Putamen (tissue), 1 donor: ENCODE results near the gene EPDR1.
"Not testable (repeated sequence)": the region's sequence is repeated elsewhere in the genome, so short reads cannot be mapped to it uniquely, and the experiment has no call there.

ENCODE experiments used
- DNase-seq: peaks from one replicate; pipeline ENCODE4 v3.0.0-alpha.2; 2016; ENCODE audit warnings: low spot score

The EPDR1 gene

GRCh38 chr7:37928878-37929277 lies 8.4 kb downstream of the EPDR1 start:
- DNase-seq: no peak

GRCh38 chr7:37930226-37930948 lies 9.9 kb downstream of the EPDR1 start:
- DNase-seq: no peak

- DNase-seq: no peak
Observed at GRCh38 chr7:37932543-37932942, 12.1 kb downstream of the EPDR1 start.

GRCh38 chr7:37933018-37933566 lies 12.7 kb downstream of the EPDR1 start:
- DNase-seq: no peak

GRCh38 chr7:37942934-37943610 lies 22.6 kb downstream of the EPDR1 start:
- peak; percentile 7 for DNase-seq

- peak; percentile 42 for DNase-seq
Observed at GRCh38 chr7:37943905-37944736, 23.7 kb downstream of the EPDR1 start.

- DNase-seq: no peak
Observed at GRCh38 chr7:37944737-37945054, 24.3 kb downstream of the EPDR1 start.

- DNase-seq: no peak
Observed at GRCh38 chr7:37945336-37945735, 24.9 kb downstream of the EPDR1 start.

- DNase-seq: no peak
Observed at GRCh38 chr7:37947138-37947940, 26.9 kb downstream of the EPDR1 start.

GRCh38 chr7:37947941-37948210 lies 27.4 kb downstream of the EPDR1 start:
- no peak for DNase-seq

- no peak for DNase-seq
Observed at GRCh38 chr7:37952240-37952639, 31.8 kb downstream of the EPDR1 start.

- DNase-seq: not testable (repeated sequence)
Observed at GRCh38 chr7:37954217-37954616, 33.8 kb downstream of the EPDR1 start.

- no peak for DNase-seq
Observed at GRCh38 chr7:37956791-37957190, 36.4 kb downstream of the EPDR1 start.

- DNase-seq: no peak
Observed at GRCh38 chr7:37957221-37957970, 37.0 kb downstream of the EPDR1 start.

- no peak for DNase-seq
Observed at GRCh38 chr7:37960483-37960882, 40.0 kb downstream of the EPDR1 start.

GRCh38 chr7:37961251-37961650 lies 40.8 kb downstream of the EPDR1 start:
- DNase-seq: no peak

GRCh38 chr7:37964196-37964595 lies 43.8 kb downstream of the EPDR1 start:
- DNase-seq: no peak

- no peak for DNase-seq
Observed at GRCh38 chr7:37970211-37970610, 49.8 kb downstream of the EPDR1 start.

- no peak for DNase-seq
Observed at GRCh38 chr7:37971491-37971890, 51.1 kb downstream of the EPDR1 start.

- no peak for DNase-seq
Observed at GRCh38 chr7:37973915-37974314, 53.5 kb downstream of the EPDR1 start.

GRCh38 chr7:37974711-37975110 lies 54.3 kb downstream of the EPDR1 start:
- no peak for DNase-seq
